Fibroblast of the aortic adventitia (primary cell): Measurements from ENCODE around the gene ATG10. TPM values are rescaled to one million over a fixed set of nuclear protein-coding genes. Genes with fewer than 3 reads are reported as not detected.
"Not testable (repeated sequence)": the region's sequence is repeated elsewhere in the genome, so short reads cannot be mapped to it uniquely, and the experiment has no call there.

Experiments used
- DNase-seq: peaks from one replicate; pipeline ENCODE4 v3.0.0-alpha.2; 2010; ENCODE audit warnings: low read depth
- H3K4me3 ChIP-seq: 2 replicates; pipeline ENCODE4 v1.5.1; 2011; ENCODE audit warnings: low read depth, mild to moderate bottlenecking, control low read depth, low read length, moderate library complexity
- total RNA-seq: library from RNA; depleted of rRNA; stranded (reverse); fragments of >200 nt; gene quantifications from 2 replicates; pipeline ENCODE4 v1.2.3, GENCODE V29; 2012; ENCODE audit warnings: low replicate concordance
- TF ChIP-seq, protein P1 (sequence below): IDR thresholded peaks from 2 replicates; pipeline ENCODE4 v1.5.1; 2011; ENCODE audit warnings: mild to moderate bottlenecking, low read length, control low read depth, inconsistent platforms; ENCODE audit not compliant: insufficient read depth

The ATG10 gene
- total RNA-seq, 1 donor: 8.8 TPM

DNA sequence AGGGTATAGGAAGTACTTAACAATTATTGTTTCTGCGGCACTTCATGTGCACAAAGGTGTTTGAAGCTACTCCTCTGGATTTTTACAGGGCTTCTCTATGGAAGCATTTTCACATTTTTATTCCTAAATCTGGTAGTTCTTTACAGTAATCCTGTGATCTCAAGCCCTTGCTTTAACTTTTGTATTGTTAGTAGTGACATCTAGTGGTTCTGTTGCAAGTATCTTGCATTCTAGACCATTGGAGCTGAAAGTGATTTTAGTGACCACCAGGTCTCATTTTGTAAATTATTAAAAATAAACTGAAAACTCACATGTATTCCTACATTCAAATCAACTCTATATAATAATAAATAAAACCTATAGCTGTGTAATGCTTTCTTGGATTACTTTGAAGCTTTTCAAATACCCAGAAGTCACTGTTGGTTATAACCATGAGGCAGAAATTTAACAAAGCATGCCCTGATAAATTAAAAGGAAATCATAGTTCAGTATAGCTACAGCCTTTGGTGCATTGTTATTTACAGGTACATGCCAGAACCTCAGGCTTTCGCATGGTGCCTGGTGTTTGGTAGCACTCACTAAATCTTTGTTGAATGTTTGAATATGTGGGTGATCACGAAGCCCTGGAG lies 287.5 kb downstream of the ATG10 start:
- no peak overlapping the region for H3K4me3 ChIP-seq
- TF ChIP-seq, protein P1, sequence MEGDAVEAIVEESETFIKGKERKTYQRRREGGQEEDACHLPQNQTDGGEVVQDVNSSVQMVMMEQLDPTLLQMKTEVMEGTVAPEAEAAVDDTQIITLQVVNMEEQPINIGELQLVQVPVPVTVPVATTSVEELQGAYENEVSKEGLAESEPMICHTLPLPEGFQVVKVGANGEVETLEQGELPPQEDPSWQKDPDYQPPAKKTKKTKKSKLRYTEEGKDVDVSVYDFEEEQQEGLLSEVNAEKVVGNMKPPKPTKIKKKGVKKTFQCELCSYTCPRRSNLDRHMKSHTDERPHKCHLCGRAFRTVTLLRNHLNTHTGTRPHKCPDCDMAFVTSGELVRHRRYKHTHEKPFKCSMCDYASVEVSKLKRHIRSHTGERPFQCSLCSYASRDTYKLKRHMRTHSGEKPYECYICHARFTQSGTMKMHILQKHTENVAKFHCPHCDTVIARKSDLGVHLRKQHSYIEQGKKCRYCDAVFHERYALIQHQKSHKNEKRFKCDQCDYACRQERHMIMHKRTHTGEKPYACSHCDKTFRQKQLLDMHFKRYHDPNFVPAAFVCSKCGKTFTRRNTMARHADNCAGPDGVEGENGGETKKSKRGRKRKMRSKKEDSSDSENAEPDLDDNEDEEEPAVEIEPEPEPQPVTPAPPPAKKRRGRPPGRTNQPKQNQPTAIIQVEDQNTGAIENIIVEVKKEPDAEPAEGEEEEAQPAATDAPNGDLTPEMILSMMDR: peak; percentile 58
- DNase-seq: peak; percentile 54

DNA sequence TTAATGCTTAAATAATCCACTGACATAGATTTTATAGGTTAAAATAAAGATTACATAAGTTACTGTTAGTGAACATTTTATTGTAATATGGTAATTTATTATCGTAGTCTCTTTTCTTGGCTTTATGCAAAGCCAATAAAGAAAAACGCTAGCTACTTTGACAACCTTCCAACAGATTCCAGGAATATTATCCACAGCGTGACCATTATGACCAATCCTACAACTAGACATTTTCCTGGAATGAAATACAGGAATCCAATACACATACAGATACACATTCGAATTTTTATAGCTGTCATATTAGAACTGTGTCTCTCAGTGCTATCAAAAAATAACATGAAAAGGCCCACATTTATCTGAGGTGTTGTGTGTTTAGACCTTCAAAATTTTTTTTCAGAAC lies 293.2 kb downstream of the ATG10 start:
- DNase-seq: peak; percentile 85
- TF ChIP-seq, protein P1: no peak
- no peak overlapping the region for H3K4me3 ChIP-seq

DNA sequence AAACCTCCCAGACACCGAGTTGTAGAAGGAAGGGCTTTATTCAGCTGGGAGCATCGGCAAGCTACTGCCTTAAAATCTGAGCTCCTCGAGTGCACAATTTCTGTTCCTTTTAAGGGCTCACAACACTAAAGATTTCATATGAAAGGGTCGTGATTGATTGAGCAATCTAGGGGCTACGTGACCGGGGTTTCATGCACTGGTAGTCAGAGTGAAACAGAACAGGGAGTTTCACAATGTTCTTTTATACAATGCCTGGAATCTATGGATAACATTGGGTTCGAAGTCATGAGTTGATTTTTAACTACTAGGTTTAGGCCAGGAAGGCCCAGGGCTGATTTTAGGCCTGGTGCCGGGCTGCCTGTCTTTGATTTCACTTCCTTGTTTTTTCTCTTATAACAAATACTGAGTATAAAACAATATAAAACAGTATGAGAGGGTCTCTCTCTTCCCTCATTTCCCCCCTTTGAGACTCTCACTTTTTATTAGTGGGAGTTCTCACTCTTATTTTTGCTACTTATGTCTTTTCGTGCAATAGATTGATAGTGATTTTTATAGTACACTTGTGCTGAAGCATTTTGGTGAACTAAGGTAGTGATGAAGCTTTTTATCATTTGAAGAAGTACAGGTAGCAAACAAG lies 295.6 kb downstream of the ATG10 start:
- not testable (repeated sequence) for H3K4me3 ChIP-seq, DNase-seq

DNA sequence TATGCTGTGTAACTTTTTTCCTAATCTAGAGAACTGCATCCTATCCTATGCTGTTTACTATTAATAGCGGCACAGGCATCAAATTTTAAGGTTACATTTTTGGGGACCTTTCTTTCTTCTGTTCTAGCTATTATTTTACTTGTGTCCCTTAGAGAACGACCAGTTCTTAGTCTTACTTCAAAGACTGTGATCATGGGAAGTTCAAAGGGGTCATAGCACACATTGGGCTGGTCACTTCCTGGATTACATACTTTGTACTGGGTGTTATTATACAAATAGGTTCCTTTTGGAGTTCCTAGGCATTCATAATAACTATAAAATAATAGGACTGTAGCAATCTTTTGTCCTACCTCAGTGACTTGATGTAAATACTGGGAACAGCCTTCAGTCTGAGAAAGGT lies 297.5 kb downstream of the ATG10 start:
- not testable (repeated sequence) for DNase-seq

DNA sequence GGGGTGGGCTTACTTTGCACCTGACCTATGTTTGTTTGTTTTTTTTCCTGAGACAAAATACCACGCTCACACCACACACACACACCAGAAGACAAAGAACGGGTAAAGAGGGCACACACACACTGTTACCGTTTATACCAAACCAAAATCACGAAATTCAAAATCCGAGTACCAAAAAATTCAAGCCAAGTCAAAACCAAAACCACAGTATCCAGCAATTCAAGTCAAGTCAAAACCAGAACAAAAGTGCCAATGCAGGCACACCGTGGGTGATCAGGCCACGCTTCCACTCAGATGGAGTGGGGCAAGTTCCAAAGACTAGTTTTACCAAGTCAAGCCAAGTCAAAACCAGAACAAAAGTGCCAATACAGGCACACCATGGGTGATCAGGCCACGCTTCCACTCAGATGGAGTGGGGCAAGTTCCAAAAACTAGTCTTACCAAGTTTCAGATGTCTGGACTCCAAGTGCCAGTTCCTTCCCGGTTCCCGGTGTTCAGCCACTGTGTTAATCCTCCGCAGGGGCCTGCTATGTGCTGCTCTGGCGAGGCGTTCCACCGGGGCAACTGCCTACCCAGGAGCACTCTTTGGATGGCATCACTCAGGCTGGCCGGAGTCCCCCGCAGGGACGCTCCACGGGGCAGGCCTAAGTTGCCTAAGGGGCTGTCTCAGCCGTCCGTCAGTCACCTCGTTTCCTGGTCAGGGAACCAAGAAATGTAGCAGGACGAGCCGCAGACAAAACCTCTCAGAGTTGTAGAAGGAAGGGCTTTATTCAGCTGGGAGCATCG lies 300.9 kb downstream of the ATG10 start:
- DNase-seq, H3K4me3 ChIP-seq: not testable (repeated sequence)

More for the DNA sequence above, 297.5 kb downstream of the ATG10 start:
- H3K4me3 ChIP-seq: not testable (repeated sequence)

DNA sequence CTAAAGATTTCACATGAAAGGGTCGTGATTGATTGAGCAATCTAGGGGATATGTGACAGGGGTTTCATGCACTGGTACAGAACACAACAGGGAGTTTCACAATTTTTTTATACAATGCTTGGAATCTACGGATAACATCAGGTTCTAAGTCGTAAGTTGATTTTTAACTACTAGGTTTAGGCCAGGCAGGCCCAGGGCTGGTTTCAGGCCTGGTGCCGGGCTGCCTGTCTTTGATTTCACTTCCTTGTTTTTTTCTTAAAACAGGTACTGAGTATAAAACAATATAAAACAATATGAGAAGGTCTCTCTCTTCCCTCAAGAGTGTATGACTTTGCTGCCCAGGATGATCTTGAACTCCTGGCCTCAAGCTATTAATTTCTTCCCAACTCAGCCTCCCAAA lies 301.6 kb downstream of the ATG10 start:
- not testable (repeated sequence) for DNase-seq, H3K4me3 ChIP-seq

DNA sequence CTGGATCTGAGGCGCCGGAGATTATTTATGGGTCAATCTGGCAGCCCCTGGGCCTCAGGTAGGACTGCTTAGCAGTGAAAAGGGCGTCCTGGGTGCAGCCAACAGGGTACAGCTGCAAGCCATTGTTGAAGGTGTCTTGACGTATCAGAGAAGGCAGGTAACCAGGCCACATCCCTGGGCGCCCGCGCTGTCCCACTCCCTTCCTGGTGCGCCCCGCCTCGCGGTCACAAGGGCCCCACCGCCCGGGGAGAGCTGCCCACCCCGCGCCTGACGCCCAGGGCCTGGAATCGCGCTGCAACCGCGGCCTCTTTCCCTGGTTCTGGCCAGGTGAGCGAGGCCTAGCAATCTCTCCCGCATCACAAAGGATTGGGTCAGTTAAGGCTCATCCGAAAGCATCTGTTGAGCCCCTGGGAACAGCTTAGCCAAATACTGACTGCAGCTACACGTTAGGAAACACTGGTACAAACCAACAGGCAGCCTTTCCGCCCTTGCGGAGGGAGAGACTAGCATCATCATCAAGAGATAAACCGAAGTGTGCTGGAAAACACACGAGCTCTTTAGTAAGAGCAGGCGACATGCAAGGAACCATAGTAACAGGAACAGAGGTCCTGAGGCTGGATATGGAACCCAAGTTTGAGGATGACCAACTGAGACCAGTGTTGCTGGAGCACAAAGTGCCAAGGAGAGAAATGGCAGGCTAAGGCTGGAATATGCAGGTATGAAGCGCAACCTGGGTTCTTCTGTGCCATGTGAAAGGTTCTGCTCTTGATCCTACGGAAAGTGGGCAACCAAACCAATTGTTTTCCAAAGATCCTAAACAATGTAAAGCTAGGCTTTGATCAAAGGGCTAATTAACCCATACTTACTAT lies 302.8 kb downstream of the ATG10 start:
- H3K4me3 ChIP-seq: no peak overlapping the region
- no peak for DNase-seq
- TF ChIP-seq, protein P1: no peak

DNA sequence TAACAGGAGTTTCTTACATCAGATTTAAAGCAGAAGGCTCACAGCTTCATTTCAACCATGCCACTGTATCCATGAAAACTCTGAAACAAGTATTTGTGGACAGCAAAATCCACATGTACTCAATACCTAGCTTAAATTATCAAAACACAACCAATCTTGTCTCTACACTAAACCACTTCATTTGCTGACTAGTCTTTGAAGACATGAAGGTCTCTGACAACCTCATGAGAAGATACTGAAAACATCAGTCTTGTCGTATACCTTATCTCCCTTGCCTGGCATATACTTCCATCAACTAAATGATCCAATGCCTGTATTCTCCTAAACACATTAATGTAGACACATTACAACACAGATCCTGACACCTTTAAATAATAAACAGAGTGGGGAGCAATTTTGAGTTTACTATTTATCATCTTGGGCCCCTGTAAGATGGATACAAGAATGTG lies 303.4 kb downstream of the ATG10 start:
- H3K4me3 ChIP-seq: no peak overlapping the region
- TF ChIP-seq, protein P1: no peak
- DNase-seq: no peak
